ENCODE results near the gene TRIL. TPM values are rescaled to one million over a fixed set of nuclear protein-coding genes. Genes with fewer than 3 reads are reported as not detected.

The TRIL gene
- total and polyA plus RNA-seq, 9 of the 15 experiments (the other 6 are each of a cell fraction or from before 2014, with no cell fraction given) = not detected

- WGBS (ENCODE audit: insufficient coverage, low coverage, missing lambda C conversion rate) = 16% methylated on average over 5 of the region's 5 CpGs
- Histone ChIP-seq H3K36me3 (ENCODE audit: control insufficient read depth, insufficient read depth, low read length) (no peaks in the 10 kb centered on the region), H3K4me1 (replicated peaks in 1 of 2; ENCODE audit: control insufficient read depth in 2 of 2, insufficient read depth in 2 of 2, low read length in 2 of 2) (no peaks in the 10 kb centered on the region), H4K20me1 (replicated peaks; ENCODE audit: control insufficient read depth, insufficient read depth, low read length) (no peaks in the 10 kb centered on the region), H3K9me3 (replicated peaks; ENCODE audit: control insufficient read depth, insufficient read depth, low read depth, low read length) (no peaks in the 10 kb centered on the region), H3K27ac (ENCODE audit: extremely low read depth, low read depth, low read length) (no peak overlapping the region), H3K79me2 (ENCODE audit: control insufficient read depth, insufficient read depth, low read length) (no peaks in the 10 kb centered on the region), H3K27me3 (ENCODE audit: control insufficient read depth in 2 of 2, insufficient read depth in 2 of 2, low read length in 2 of 2) (no peaks in the 10 kb centered on the region), H3K4me2 (ENCODE audit: insufficient read depth, low read length) (no peak overlapping the region), H3K9me1 (ENCODE audit: control insufficient read depth, insufficient read depth, low read length) (no peaks in the 10 kb centered on the region), H2AFZ (ENCODE audit: low read depth, low read length) (no peak overlapping the region), H3K4me3 (no peak overlapping the region), H3K9ac (ENCODE audit: insufficient read depth in 1 of 2, low read depth in 2 of 2, low read length in 2 of 2) (no peak overlapping the region)
- in situ Hi-C loops (cut with MboI) (no loop called here), intact Hi-C loops (cut with micrococcal nuclease) (no loop called here)
- no peak for FAIRE-seq
- ChIA-PET POLR2A (no interaction called here), CTCF (ENCODE audit: low intra/inter-chr PET ratio) (no interaction called here)
- no peak for ATAC-seq
- no peak for DNase-seq (ENCODE audit: extremely low read depth in 1 of 4, low spot score in 3 of 4)
- no TSS peak for BruUV-seq (replicated peaks)
- TF ChIP-seq L3MBTL2 (IDR thresholded peaks at IDR 0.05) (no peak), ATF7 (IDR thresholded peaks at IDR 0.05) (no peak), ZNF764 (CRISPR knock-in tag; IDR thresholded peaks at IDR 0.05; ENCODE audit: low read depth) (no peak)
- TF ChIP-seq, protein P1, sequence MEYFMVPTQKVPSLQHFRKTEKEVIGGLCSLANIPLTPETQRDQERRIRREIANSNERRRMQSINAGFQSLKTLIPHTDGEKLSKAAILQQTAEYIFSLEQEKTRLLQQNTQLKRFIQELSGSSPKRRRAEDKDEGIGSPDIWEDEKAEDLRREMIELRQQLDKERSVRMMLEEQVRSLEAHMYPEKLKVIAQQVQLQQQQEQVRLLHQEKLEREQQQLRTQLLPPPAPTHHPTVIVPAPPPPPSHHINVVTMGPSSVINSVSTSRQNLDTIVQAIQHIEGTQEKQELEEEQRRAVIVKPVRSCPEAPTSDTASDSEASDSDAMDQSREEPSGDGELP (CRISPR knock-in tag; IDR thresholded peaks at IDR 0.05; ENCODE audit: borderline replicate concordance) = no peak
These were observed 45.6 kb upstream of the TRIL start for GRCh38 chr7:29003703-29004102.

GRCh38 chr7:29000717-29001076, 42.6 kb upstream of the TRIL start:
- H3K9me3 ChIP-seq (replicated peaks; ENCODE audit: control insufficient read depth, insufficient read depth, low read depth, low read length) = no peaks in the 10 kb centered on the region
- POLR2A ChIA-PET = no interaction called here
- no peak overlapping the region for H3K9ac ChIP-seq (ENCODE audit: insufficient read depth in 1 of 2, low read depth in 2 of 2, low read length in 2 of 2)
- H3K27ac ChIP-seq (ENCODE audit: extremely low read depth, low read depth, low read length) = no peak overlapping the region
- no peaks in the 10 kb centered on the region for H3K4me1 ChIP-seq (replicated peaks in 1 of 2; ENCODE audit: control insufficient read depth in 2 of 2, insufficient read depth in 2 of 2, low read length in 2 of 2)
- in situ Hi-C loops (cut with MboI) = no loop called here
- WGBS (ENCODE audit: insufficient coverage, low coverage, missing lambda C conversion rate) = 0% methylated on average over 2 of the region's 2 CpGs
- no peaks in the 10 kb centered on the region for H4K20me1 ChIP-seq (replicated peaks; ENCODE audit: control insufficient read depth, insufficient read depth, low read length)
- no peaks in the 10 kb centered on the region for H3K9me1 ChIP-seq (ENCODE audit: control insufficient read depth, insufficient read depth, low read length)
- no peaks in the 10 kb centered on the region for H3K36me3 ChIP-seq (ENCODE audit: control insufficient read depth, insufficient read depth, low read length)
- intact Hi-C loops (cut with micrococcal nuclease) = no loop called here
- ATAC-seq = no peak
- H3K27me3 ChIP-seq (ENCODE audit: control insufficient read depth in 2 of 2, insufficient read depth in 2 of 2, low read length in 2 of 2) = 0 out of 5 replicates have a peak, but pooled peaks cover 0 to 5% of the 10 kb centered on the region in 2 experiments
- no peak for DNase-seq (ENCODE audit: extremely low read depth in 1 of 4, low spot score in 3 of 4)
- CTCF ChIA-PET (ENCODE audit: low intra/inter-chr PET ratio) = no interaction called here
- H3K4me3 ChIP-seq = no peak overlapping the region
- H3K79me2 ChIP-seq (ENCODE audit: control insufficient read depth, insufficient read depth, low read length) = no peaks in the 10 kb centered on the region
- FAIRE-seq = no peak
- BruUV-seq (replicated peaks) = no TSS peak
- H3K4me2 ChIP-seq (ENCODE audit: insufficient read depth, low read length) = no peak overlapping the region
- H2AFZ ChIP-seq (ENCODE audit: low read depth, low read length) = no peak overlapping the region
- TF ChIP-seq EWSR1 (IDR thresholded peaks at IDR 0.05; ENCODE audit: borderline replicate concordance, low read depth, partially characterized antibody) (no peak), ZNF668 (CRISPR knock-in tag; IDR thresholded peaks at IDR 0.05) (no peak), STAT5A (IDR thresholded peaks at IDR 0.05; ENCODE audit: borderline replicate concordance, low read length) (no peak), CBFA2T2 (conservative IDR thresholded peaks at IDR 0.05) (no peak), PRPF4 (IDR thresholded peaks at IDR 0.05; ENCODE audit: insufficient read depth, low read depth, low read length, poor library complexity, severe bottlenecking) (no peak), SMAD3 (CRISPR knock-in tag; conservative IDR thresholded peaks at IDR 0.05) (no peak), HLTF (IDR thresholded peaks at IDR 0.05) (no peak), ZNF3 (CRISPR knock-in tag; IDR thresholded peaks at IDR 0.05) (no peak), CSDE1 (IDR thresholded peaks at IDR 0.05) (no peak), KAT7 (CRISPR knock-in tag; IDR thresholded peaks at IDR 0.05; ENCODE audit: borderline replicate concordance) (no peak)
- TF ChIP-seq, protein P2, sequence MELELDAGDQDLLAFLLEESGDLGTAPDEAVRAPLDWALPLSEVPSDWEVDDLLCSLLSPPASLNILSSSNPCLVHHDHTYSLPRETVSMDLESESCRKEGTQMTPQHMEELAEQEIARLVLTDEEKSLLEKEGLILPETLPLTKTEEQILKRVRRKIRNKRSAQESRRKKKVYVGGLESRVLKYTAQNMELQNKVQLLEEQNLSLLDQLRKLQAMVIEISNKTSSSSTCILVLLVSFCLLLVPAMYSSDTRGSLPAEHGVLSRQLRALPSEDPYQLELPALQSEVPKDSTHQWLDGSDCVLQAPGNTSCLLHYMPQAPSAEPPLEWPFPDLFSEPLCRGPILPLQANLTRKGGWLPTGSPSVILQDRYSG (tag; conservative IDR thresholded peaks at IDR 0.05; ENCODE audit: low read depth) = no peak

All from K562 (cell line).